ENCODE measurements around the gene NANS.
"Not testable (repeated sequence)": the region's sequence is repeated elsewhere in the genome, so short reads cannot be mapped to it uniquely, and the experiment has no call there.

Gene NANS

DNA sequence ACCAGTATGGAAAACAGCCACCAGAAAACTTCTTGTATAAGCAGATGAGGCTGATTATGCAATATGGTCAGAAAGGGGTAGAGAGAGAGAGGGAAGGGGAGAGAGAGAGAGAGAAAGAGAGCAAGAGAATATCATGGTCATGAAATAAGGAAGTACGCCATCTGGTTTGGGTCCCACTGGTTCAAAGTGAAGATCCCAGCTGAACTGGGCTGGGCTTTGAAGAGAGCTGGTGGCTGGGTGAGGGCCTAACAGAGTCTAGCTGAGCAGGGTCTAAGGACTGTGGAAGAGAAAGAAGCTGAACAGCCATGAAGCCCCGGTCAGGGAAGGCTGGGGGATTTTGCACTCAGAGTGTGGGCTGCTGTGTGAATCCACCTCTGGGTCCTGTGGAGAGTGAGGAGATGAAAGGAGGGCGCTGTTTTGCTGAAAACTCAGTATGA, 47.9 kb downstream of the NANS start:
- DNase-seq, result no peak

DNA sequence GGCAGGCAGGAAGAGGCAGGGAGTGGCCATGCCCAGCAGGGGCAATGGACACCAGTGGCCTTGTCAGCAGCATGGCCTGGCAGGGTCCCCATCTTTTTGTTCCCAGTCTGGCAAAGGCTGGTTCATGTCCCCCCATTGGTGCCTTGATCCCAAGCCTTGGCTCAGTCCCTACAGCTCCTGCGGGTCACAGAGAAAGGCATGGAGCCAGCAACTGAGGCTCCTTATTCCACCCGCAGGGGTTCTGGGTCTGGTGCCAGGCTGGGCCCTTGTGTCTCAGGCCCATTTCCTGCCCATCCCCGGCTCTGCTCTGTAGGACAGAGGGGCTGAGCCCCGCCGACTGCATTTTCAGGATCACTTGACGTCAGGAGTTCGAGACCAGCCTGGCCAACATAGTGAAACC, 48.5 kb downstream of the NANS start:
- no peak for DNase-seq

DNA sequence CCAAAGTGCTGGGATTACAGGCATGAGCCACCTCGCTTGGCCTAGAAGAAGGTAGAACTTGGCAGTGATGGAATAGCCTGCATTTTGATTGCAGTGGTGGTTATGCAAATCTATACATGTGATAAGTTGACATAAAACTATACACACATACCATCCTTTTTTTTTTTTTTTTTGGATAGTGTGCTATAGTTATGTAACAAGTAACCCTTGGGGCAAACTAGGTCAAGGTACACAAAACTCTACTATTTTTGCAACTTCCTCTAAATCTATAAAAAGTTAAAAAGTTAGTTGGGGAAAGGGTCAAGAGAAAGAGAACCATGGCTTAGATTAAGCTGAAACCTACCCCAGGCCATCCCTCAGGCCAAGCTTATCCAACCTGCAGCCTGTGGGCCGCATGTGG, 51.4 kb downstream of the NANS start:
- DNase-seq, result no peak

DNA sequence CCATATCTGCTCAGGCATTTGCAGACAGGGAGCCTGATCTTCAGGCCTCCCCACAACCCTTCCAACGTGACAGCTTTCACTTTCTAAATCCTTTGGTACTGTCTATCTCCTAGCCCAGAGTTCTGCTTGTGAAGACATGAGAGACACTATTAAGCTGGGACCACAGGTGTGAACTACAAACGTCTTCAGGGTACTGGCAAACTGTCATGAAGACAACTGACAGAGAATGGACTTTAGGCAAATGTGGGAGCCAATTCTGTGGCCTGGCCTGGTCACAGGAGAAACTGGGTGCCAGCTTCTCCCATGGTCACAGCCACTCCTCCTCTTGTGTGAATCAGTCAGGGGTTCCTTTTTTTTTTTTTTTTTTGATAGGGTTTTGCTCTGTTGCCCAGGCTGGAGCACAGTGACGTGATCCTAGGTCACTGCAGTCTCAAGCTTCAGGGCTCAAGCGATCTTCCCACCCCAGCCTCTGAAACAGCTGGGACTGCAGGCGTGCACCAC, 52.0 kb downstream of the NANS start:
- no peak for DNase-seq

- no peak for DNase-seq
Observed at GRCh38 chr9:98109052-98109451, 52.5 kb downstream of the NANS start.

GRCh38 chr9:98117097-98117496, 60.6 kb downstream of the NANS start:
- DNase-seq, result not testable (repeated sequence)

DNA sequence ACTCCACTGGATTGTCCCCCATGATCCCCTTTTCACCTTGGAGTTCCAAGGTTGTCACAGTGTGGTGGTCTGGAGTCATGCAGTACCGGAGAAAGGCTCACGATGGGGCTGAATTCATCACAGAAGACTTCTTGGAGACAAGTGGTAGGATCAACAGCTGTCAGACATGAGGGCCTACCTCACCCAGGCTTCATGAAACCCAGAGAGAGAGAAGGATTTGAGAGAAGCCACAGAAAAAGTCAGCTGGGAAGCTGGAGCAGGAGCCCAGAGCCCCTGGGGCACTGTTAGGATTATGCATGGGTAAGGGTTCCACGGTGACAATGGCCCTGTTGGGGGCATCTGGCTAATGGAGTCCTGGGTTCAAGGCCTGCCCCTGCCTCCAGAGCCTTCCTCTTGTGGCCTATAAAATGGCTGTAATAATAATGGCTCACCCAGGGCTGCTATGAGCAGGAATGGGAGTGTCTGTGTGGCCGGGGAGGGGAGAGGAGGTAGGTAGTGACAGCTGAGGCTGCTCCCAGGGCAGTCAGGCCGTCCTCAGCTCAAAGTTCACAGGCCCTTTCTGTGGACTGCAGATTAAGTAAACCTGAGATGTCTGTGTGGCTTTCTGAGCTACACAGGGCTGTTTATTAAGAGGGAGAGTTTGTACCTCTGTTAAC, 61.6 kb downstream of the NANS start:
- peak; percentile 33 for DNase-seq

DNA sequence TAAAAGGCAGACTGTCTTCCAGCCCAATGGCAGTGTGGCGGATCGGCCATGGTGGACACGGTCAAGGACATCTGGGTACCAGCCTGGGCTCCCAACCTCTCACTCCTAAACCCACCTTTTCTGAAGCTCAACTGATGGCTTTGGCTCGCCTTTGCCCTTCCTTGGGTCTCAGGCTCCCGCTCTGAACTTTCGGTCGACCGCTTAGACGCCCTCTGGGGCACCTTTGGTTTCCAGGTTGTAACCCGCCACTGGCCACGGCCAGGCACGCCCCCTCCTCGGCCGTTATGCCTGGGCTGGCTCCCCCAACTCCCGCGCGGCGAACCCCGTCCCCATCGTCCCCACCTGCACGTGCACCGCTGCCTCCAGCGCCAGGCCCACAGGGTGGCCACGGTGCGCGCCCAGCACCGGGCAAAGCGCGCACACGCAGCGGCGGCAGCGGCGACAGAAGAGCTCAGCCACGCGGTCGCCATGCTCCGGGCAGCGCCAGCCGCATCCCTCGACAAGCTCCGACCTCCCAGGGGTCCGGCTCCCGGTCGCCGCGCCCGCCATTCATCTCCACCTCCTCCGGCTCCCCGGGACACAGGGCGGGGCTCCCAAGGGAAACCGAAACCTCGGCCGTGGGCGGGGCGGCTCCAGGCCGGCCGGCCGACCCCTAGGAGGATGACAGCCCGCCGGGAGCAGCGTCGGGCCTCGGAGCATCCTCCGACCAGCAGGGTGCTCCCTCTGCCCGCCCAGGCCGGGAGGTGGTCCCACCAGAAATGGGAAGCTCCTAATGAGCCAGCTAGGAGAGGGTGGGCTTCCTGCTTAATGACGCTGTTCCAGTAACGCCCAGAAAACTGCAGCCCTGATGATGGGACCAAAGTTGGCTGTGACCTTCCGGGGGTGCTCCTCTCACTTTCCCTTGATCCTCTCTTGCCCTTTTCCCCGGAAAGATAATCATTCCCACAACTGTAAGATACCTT, 62.4 kb downstream of the NANS start, which contains the start of gene TRIM14:
TSS of gene TRIM14 (minus strand) at position 583 of the 962 bp plus-strand sequence. CDS start at position 549, 34 bp downstream.
- peak; percentile 62 for DNase-seq

DNA sequence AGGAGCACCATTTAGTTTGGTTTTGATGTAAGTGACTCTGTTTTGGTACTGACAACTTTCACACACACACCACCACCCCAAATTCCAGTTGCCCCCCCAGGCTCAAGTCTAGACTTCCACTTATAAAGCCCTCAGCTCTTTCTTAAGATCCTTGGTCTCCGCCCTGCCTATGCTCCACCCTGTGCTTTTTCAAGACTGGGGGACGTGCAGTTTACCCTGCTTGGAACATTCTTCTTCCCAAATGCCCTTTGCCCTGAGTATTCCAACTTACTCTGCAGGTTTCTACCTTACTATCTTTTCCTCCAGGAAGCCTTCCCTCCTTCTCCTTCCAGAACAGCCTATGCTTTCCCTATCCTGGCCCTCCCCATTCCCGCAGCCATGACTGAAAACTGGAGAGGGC, 63.9 kb downstream of the NANS start:
- no peak for DNase-seq

- no peak for DNase-seq
Observed at GRCh38 chr9:98121058-98121457, 64.5 kb downstream of the NANS start.

GRCh38 chr9:98124091-98124490, 67.6 kb downstream of the NANS start:
- not testable (repeated sequence) for DNase-seq

- DNase-seq, result no peak
Observed at GRCh38 chr9:98124637-98125426, 68.3 kb downstream of the NANS start.

GRCh38 chr9:98127226-98127625, 70.7 kb downstream of the NANS start:
- no peak for DNase-seq

GRCh38 chr9:98128316-98128715, 71.8 kb downstream of the NANS start:
- no peak for DNase-seq

- DNase-seq, result no peak
Observed at GRCh38 chr9:98129451-98129881, 72.9 kb downstream of the NANS start.

GRCh38 chr9:98130060-98130459, 73.5 kb downstream of the NANS start:
- DNase-seq, result not testable (repeated sequence)

DNA sequence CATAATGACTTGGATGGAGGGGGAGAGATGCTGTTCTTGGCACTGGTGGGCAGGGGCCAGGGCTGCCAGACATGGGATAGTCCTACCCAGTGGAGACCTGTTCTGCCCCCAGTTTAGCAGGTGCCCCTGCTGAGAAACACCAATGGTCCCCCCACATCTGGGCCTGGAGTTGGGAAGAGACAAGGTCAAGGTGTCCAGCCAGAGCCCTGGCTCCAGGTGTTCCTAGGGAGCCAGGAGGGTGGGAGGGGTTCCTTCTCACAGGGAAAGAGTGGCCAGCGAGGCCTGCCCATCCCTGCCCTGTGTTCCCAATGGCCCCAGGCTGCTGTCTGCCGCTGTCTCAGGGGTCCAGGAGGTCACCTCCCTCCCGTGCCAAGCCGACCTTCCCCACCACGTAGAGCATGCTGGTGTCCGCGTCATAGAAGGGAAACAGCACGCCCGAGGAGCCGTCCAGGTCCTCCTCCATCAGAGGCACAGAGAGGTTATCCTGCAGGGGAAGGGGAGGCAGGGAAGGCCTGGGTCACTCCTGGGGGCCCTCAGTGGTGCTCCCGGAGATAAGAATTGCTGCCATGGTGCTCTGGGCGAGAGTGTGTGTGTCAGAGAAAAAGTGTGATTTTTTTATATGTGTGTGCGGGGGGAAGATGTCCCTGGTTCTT, 74.2 kb downstream of the NANS start:
- DNase-seq, result no peak

DNA sequence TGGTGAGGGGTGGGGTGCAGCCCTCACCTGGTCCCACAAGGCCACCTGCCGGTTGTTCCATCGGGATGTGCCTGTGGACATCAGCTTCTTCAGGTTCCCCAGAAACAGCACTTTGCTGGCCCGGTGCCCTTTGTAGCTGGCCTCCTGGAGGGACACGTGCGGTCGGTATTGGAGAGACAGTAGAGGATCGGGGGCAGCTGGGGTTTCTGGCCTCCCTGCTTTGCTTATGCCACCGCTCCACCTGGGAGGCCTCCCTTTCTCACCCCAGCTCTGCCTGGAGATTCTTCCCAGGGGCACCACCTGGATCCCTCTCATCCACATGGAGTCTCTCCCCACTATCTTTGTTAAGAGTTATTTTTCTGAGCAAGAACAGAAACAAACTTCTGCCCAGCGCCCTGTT, 75.6 kb downstream of the NANS start:
- no peak for DNase-seq
